ENCODE results near the gene TXNDC2. TPM values are rescaled to one million over a fixed set of nuclear protein-coding genes. Genes with fewer than 3 reads are reported as not detected.
A peak's percentile ranks its signal among the peaks of the same experiment; 100 is the strongest.

TXNDC2 gene
- total and polyA plus RNA-seq, 7 experiments from 2014 or later = 0.07 TPM; not detected in 6

GRCh38 chr18:9859232-9859631 is 26.5 kb upstream of the TXNDC2 start:
- H3K27me3 Mint-ChIP-seq = peaks cover 4 to 20% (median 9%) of the 10 kb centered on the region in 5 donors
- H3K4me1 ChIP-seq (ENCODE audit: control insufficient read depth in 2 of 2, insufficient read depth in 2 of 2, low read length in 2 of 2) = no peaks in the 10 kb centered on the region
- no peak overlapping the region for H3K27ac ChIP-seq (ENCODE audit: low read depth, low read length)
- H3K36me3 ChIP-seq (ENCODE audit: control insufficient read depth in 2 of 3, insufficient read depth in 3 of 3, low read length in 3 of 3) = no peaks in the 10 kb centered on the region
- H3K4me1 Mint-ChIP-seq = peaks cover 0 to 5% (median 0%) of the 10 kb centered on the region in 7 donors
- CTCF ChIA-PET = no interaction called here
- no peaks in the 10 kb centered on the region for H3K36me3 Mint-ChIP-seq
- no peaks in the 10 kb centered on the region for H3K9me3 ChIP-seq (ENCODE audit: control insufficient read depth in 2 of 3, low read length in 3 of 3)
- H3K4me3 ChIP-seq (ENCODE audit: low read length) = no peak overlapping the region
- intact Hi-C loops (cut with micrococcal nuclease) = no loop called here
- H3K27me3 ChIP-seq (ENCODE audit: control insufficient read depth in 2 of 2, insufficient read depth in 2 of 2, low read length in 2 of 2) = no peaks in the 10 kb centered on the region
- no peak for DNase-seq
- H3K27ac Mint-ChIP-seq = no peak overlapping the region
- no peak for ATAC-seq
- POLR2A ChIA-PET = no interaction called here
- H3K4me3 Mint-ChIP-seq = no peak overlapping the region
- no peaks in the 10 kb centered on the region for H3K9me3 Mint-ChIP-seq

- CTCF ChIA-PET = interaction anchor here (0.6 kb wide), 1 partner anchor 87 kb away, joined by 5 read pairs; no protein-coding TSS in a partner anchor
- H3K36me3 ChIP-seq (ENCODE audit: control insufficient read depth in 2 of 3, insufficient read depth in 3 of 3, low read length in 3 of 3) = no peaks in the 10 kb centered on the region
- Mint-ChIP-seq H3K4me1 (peaks cover 0 to 5% (median 0%) of the 10 kb centered on the region in 7 donors), H3K36me3 (peaks cover 3 to 6% (median 3%) of the 10 kb centered on the region in 5 donors), H3K4me3 (no peak overlapping the region), H3K27ac (no peak overlapping the region), H3K27me3 (peaks cover 3 to 18% (median 5%) of the 10 kb centered on the region in 5 donors), H3K9me3 (peaks cover 3 to 12% (median 5%) of the 10 kb centered on the region in 11 donors)
- H3K9me3 ChIP-seq (ENCODE audit: control insufficient read depth in 2 of 3, low read length in 3 of 3) = peaks cover 0 to 10% (median 0%) of the 10 kb centered on the region in 3 experiments
- POLR2A ChIA-PET = no interaction called here
- no peak overlapping the region for H3K27ac ChIP-seq (ENCODE audit: low read depth, low read length)
- no peak overlapping the region for H3K4me3 ChIP-seq (ENCODE audit: low read length)
- no peaks in the 10 kb centered on the region for H3K27me3 ChIP-seq (ENCODE audit: control insufficient read depth in 2 of 2, insufficient read depth in 2 of 2, low read length in 2 of 2)
- intact Hi-C loops (cut with micrococcal nuclease) = no loop called here
- ATAC-seq (no peak), DNase-seq (no peak)
- no peaks in the 10 kb centered on the region for H3K4me1 ChIP-seq (ENCODE audit: control insufficient read depth in 2 of 2, insufficient read depth in 2 of 2, low read length in 2 of 2)
Observed at GRCh38 chr18:9860682-9861081, 25.1 kb upstream of the TXNDC2 start.

GRCh38 chr18:9861157-9861556 is 24.6 kb upstream of the TXNDC2 start:
- Histone ChIP-seq H3K4me3 (ENCODE audit: low read length) (no peak overlapping the region), H3K9me3 (ENCODE audit: control insufficient read depth in 2 of 3, low read length in 3 of 3) (peaks cover 0 to 15% (median 0%) of the 10 kb centered on the region in 3 experiments), H3K36me3 (ENCODE audit: control insufficient read depth in 2 of 3, insufficient read depth in 3 of 3, low read length in 3 of 3) (no peaks in the 10 kb centered on the region), H3K4me1 (ENCODE audit: control insufficient read depth in 2 of 2, insufficient read depth in 2 of 2, low read length in 2 of 2) (no peaks in the 10 kb centered on the region), H3K27ac (ENCODE audit: low read depth, low read length) (no peak overlapping the region), H3K27me3 (ENCODE audit: control insufficient read depth in 2 of 2, insufficient read depth in 2 of 2, low read length in 2 of 2) (no peaks in the 10 kb centered on the region)
- intact Hi-C loops (cut with micrococcal nuclease) = no loop called here
- CTCF ChIA-PET = interaction anchor here (0.6 kb wide), 1 partner anchor 88 kb away, joined by 5 read pairs; no protein-coding TSS in a partner anchor
- DNase-seq (no peak), ATAC-seq (no peak)
- Mint-ChIP-seq H3K9me3 (peaks cover 8 to 17% (median 10%) of the 10 kb centered on the region in 11 donors), H3K36me3 (peaks cover 5 to 11% (median 8%) of the 10 kb centered on the region in 5 donors), H3K4me3 (no peak overlapping the region), H3K27ac (no peak overlapping the region), H3K27me3 (peaks cover 1 to 14% (median 5%) of the 10 kb centered on the region in 5 donors), H3K4me1 (peaks cover 0 to 5% (median 0%) of the 10 kb centered on the region in 7 donors)
- POLR2A ChIA-PET = no interaction called here

- CTCF ChIA-PET = no interaction called here
Observed at GRCh38 chr18:9861933-9862332, 23.8 kb upstream of the TXNDC2 start.

GRCh38 chr18:9862686-9863085 is 23.1 kb upstream of the TXNDC2 start:
- no peaks in the 10 kb centered on the region for H3K27me3 ChIP-seq (ENCODE audit: control insufficient read depth in 2 of 2, insufficient read depth in 2 of 2, low read length in 2 of 2)
- DNase-seq (no peak), ATAC-seq (no peak)
- H3K9me3 Mint-ChIP-seq = peaks cover 9 to 28% (median 13%) of the 10 kb centered on the region in 11 donors
- peaks cover 0 to 12% (median 5%) of the 10 kb centered on the region in 5 donors for H3K27me3 Mint-ChIP-seq
- H3K4me1 Mint-ChIP-seq = peaks cover 0 to 5% (median 0%) of the 10 kb centered on the region in 7 donors
- H3K27ac Mint-ChIP-seq = no peak overlapping the region
- H3K36me3 Mint-ChIP-seq = peaks cover 5 to 12% (median 8%) of the 10 kb centered on the region in 5 donors
- H3K4me3 ChIP-seq (ENCODE audit: low read length) = no peak overlapping the region
- POLR2A ChIA-PET = no interaction called here
- no peak overlapping the region for H3K27ac ChIP-seq (ENCODE audit: low read depth, low read length)
- H3K4me1 ChIP-seq (ENCODE audit: control insufficient read depth in 2 of 2, insufficient read depth in 2 of 2, low read length in 2 of 2) = no peaks in the 10 kb centered on the region
- H3K9me3 ChIP-seq (ENCODE audit: control insufficient read depth in 2 of 3, low read length in 3 of 3) = peaks cover 0 to 24% (median 0%) of the 10 kb centered on the region in 3 experiments
- CTCF ChIA-PET = no interaction called here
- intact Hi-C loops (cut with micrococcal nuclease) = no loop called here
- H3K4me3 Mint-ChIP-seq = no peak overlapping the region
- no peaks in the 10 kb centered on the region for H3K36me3 ChIP-seq (ENCODE audit: control insufficient read depth in 2 of 3, insufficient read depth in 3 of 3, low read length in 3 of 3)

More at GRCh38 chr18:9861933-9862332, 23.8 kb upstream of the TXNDC2 start:
- no peak overlapping the region for H3K4me3 Mint-ChIP-seq
- H3K4me3 ChIP-seq (ENCODE audit: low read length) = no peak overlapping the region
- H3K27ac Mint-ChIP-seq = peak overlapping the region in 1 of 9 donors; percentile 35
- peaks cover 0 to 23% (median 0%) of the 10 kb centered on the region in 3 experiments for H3K9me3 ChIP-seq (ENCODE audit: control insufficient read depth in 2 of 3, low read length in 3 of 3)
- peaks cover 0 to 12% (median 5%) of the 10 kb centered on the region in 5 donors for H3K27me3 Mint-ChIP-seq
- POLR2A ChIA-PET = no interaction called here
- no peak for ATAC-seq
- H3K36me3 Mint-ChIP-seq = peaks cover 5 to 12% (median 8%) of the 10 kb centered on the region in 5 donors
- H3K4me1 Mint-ChIP-seq = peaks cover 0 to 5% (median 0%) of the 10 kb centered on the region in 7 donors
- no peak overlapping the region for H3K27ac ChIP-seq (ENCODE audit: low read depth, low read length)
- H3K27me3 ChIP-seq (ENCODE audit: control insufficient read depth in 2 of 2, insufficient read depth in 2 of 2, low read length in 2 of 2) = no peaks in the 10 kb centered on the region
- DNase-seq = no peak
- peaks cover 9 to 25% (median 13%) of the 10 kb centered on the region in 11 donors for H3K9me3 Mint-ChIP-seq
- H3K4me1 ChIP-seq (ENCODE audit: control insufficient read depth in 2 of 2, insufficient read depth in 2 of 2, low read length in 2 of 2) = no peaks in the 10 kb centered on the region
- H3K36me3 ChIP-seq (ENCODE audit: control insufficient read depth in 2 of 3, insufficient read depth in 3 of 3, low read length in 3 of 3) = no peaks in the 10 kb centered on the region
- intact Hi-C loops (cut with micrococcal nuclease) = no loop called here

- Mint-ChIP-seq H3K27ac (no peak overlapping the region), H3K4me1 (peaks cover 0 to 5% (median 0%) of the 10 kb centered on the region in 7 donors), H3K4me3 (no peak overlapping the region), H3K36me3 (peaks cover 5 to 12% (median 8%) of the 10 kb centered on the region in 5 donors), H3K9me3 (peaks cover 9 to 29% (median 13%) of the 10 kb centered on the region in 11 donors), H3K27me3 (peaks cover 0 to 12% (median 5%) of the 10 kb centered on the region in 5 donors)
- no peak overlapping the region for H3K27ac ChIP-seq (ENCODE audit: low read depth, low read length)
- H3K27me3 ChIP-seq (ENCODE audit: control insufficient read depth in 2 of 2, insufficient read depth in 2 of 2, low read length in 2 of 2) = no peaks in the 10 kb centered on the region
- CTCF ChIA-PET = no interaction called here
- H3K9me3 ChIP-seq (ENCODE audit: control insufficient read depth in 2 of 3, low read length in 3 of 3) = peaks cover 0 to 24% (median 0%) of the 10 kb centered on the region in 3 experiments
- H3K4me1 ChIP-seq (ENCODE audit: control insufficient read depth in 2 of 2, insufficient read depth in 2 of 2, low read length in 2 of 2) = no peaks in the 10 kb centered on the region
- intact Hi-C loops (cut with micrococcal nuclease) = no loop called here
- POLR2A ChIA-PET = no interaction called here
- ATAC-seq (no peak), DNase-seq (no peak)
- no peaks in the 10 kb centered on the region for H3K36me3 ChIP-seq (ENCODE audit: control insufficient read depth in 2 of 3, insufficient read depth in 3 of 3, low read length in 3 of 3)
- H3K4me3 ChIP-seq (ENCODE audit: low read length) = no peak overlapping the region
Observed at GRCh38 chr18:9863282-9863681, 22.5 kb upstream of the TXNDC2 start.
